Mesendoderm (in vitro differentiated cells): ENCODE data around the gene PPDPF.

ENCODE experiments used
- DNase-seq: peaks from one replicate; pipeline ENCODE4 v3.0.0; 2013
- H2AK5ac ChIP-seq: 2 replicates; pipeline ENCODE4 v1.6.1; 2013; ENCODE audit warnings: low read length, inconsistent platforms
- H2BK120ac ChIP-seq: 2 replicates; pipeline ENCODE4 v1.6.1; 2013; ENCODE audit warnings: low read depth, mild to moderate bottlenecking, low read length, moderate library complexity, mixed read lengths
- H2BK15ac ChIP-seq: replicated peaks from 2 replicates; pipeline ENCODE4 v1.6.1; 2013; ENCODE audit warnings: low read depth, mild to moderate bottlenecking, moderate library complexity
- H2BK5ac ChIP-seq: 2 replicates; pipeline ENCODE4 v1.6.1; 2013; ENCODE audit warnings: low read length, inconsistent platforms
- H3K18ac ChIP-seq: 2 replicates; pipeline ENCODE4 v1.6.1; 2013; ENCODE audit warnings: mild to moderate bottlenecking, low read length, mixed read lengths
- H3K23ac ChIP-seq: one replicate; pipeline ENCODE4 v1.6.1; 2013; ENCODE audit warnings: low read length
- H3K27ac ChIP-seq: 2 replicates; pipeline ENCODE4 v1.5.1; 2013; ENCODE audit warnings: low read depth, mild to moderate bottlenecking, inconsistent platforms, low read length, moderate library complexity
- H3K27me3 ChIP-seq: 2 replicates; pipeline ENCODE4 v1.6.1; 2013; ENCODE audit warnings: low read length, control low read depth, mild to moderate bottlenecking, inconsistent platforms; ENCODE audit not compliant: insufficient read depth, poor library complexity
- H3K36me3 ChIP-seq: 2 replicates; pipeline ENCODE4 v1.6.1; 2013; ENCODE audit warnings: low read length, inconsistent platforms; ENCODE audit not compliant: control insufficient read depth, insufficient read depth
- H3K4ac ChIP-seq: one replicate; pipeline ENCODE4 v1.6.1; 2013; ENCODE audit warnings: low read depth, mild to moderate bottlenecking, low read length, moderate library complexity
- H3K4me1 ChIP-seq: 2 replicates; pipeline ENCODE4 v1.6.1; 2013; ENCODE audit warnings: low read depth, low read length, inconsistent platforms; ENCODE audit not compliant: control insufficient read depth
- H3K4me2 ChIP-seq: 2 replicates; pipeline ENCODE4 v1.6.1; 2013; ENCODE audit warnings: low read length
- H3K4me3 ChIP-seq: 2 replicates; pipeline ENCODE4 v1.5.1; 2013; ENCODE audit warnings: mild to moderate bottlenecking, low read length
- H3K56ac ChIP-seq: one replicate; pipeline ENCODE4 v1.6.1; 2013; ENCODE audit warnings: low read length
- H3K79me1 ChIP-seq: 2 replicates; pipeline ENCODE4 v1.6.1; 2013; ENCODE audit warnings: low read length, inconsistent platforms
- H3K79me2 ChIP-seq: 2 replicates; pipeline ENCODE4 v1.6.1; 2013; ENCODE audit warnings: mild to moderate bottlenecking, low read length; ENCODE audit not compliant: control insufficient read depth, insufficient read depth
- H3K9ac ChIP-seq: 2 replicates; pipeline ENCODE4 v1.6.1; 2013; ENCODE audit warnings: low read length, inconsistent platforms
- H4K5ac ChIP-seq: one replicate; pipeline ENCODE4 v1.6.1; 2013; ENCODE audit warnings: low read length
- H4K8ac ChIP-seq: one replicate; pipeline ENCODE4 v1.6.1; 2013; ENCODE audit warnings: low read depth, mild to moderate bottlenecking, control low read depth, low read length, moderate library complexity
- WGBS: extraction: QIAGEN DNeasy Blood & Tissue Kit; methylation state at CpG from one replicate; pipeline ENCODE4 v1.1.7; 2013; ENCODE audit warnings: low lambda C conversion rate, missing lambda C conversion rate; ENCODE audit not compliant: insufficient coverage; ENCODE audit errors: extremely low coverage; 5-methylcytosine and 5-hydroxymethylcytosine counted together

PPDPF gene

DNA sequence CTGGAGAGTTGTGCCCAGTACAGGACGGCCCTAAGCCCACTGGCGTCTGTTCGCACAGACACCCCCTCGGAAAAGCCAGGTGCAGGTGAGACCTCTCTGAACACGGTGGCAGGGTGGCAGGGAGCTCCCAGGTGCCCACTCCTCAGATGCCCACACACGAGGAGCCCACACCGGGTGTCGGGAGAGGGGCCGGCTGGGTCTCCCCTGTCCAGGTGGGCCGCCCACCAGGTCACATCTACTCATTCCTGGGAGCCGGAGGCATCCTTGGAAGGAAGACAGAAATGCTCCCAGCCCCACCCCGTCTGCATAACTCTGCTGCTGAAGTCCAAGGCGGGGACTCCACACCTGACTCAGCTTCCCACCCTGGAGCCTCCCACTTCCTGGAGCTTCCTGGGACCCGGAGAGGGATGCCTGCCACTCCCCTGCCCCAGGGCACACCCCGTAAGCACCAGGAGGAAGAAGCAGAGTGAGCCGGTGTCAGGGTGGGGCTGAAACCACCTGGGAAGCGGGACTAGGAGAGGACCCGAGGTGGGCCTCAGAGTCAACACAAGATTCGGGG, 24.5 kb downstream of the PPDPF start:
- Histone ChIP-seq H2AK5ac (no peak overlapping the region), H4K5ac (no peak overlapping the region), H3K4me2 (no peak overlapping the region), H3K4me1 (no peaks in the 10 kb centered on the region), H3K18ac (no peak overlapping the region), H3K56ac (no peak overlapping the region), H3K4ac (no peak overlapping the region), H2BK5ac (no peak overlapping the region), H3K27me3 (no peaks in the 10 kb centered on the region), H3K9ac (no peak overlapping the region), H2BK120ac (no peak overlapping the region), H2BK15ac (no peak overlapping the region), H3K4me3 (no peak overlapping the region), H3K79me1 (no peaks in the 10 kb centered on the region), H3K23ac (no peak overlapping the region), H3K79me2 (no peaks in the 10 kb centered on the region), H3K36me3 (no peaks in the 10 kb centered on the region), H3K27ac (no peak overlapping the region), H4K8ac (no peak overlapping the region)
- WGBS: no CpG with 5 or more reads among the region's 19 CpGs
- no peak for DNase-seq

DNA sequence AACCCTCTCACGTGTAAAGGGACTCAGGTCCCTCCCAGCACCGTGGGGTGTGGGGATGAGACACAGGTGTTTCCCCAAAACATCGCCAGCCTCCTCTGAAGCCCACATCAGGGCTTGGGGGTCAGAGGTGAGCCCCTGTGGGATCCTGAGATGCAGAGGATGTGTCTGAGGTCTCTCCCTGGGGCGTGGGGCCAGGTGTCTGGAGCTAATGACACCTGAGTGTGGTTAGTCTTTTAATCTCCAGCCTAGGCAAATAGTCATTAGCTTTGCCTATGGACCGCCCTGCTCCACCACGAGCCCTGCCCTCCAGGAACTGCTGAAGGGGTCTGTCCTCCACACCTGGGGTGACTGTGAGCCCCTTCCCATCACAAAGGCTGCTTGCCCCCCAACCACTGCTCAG, 25.2 kb downstream of the PPDPF start:
- H2BK120ac ChIP-seq: no peak overlapping the region
- no peak overlapping the region for H3K27ac ChIP-seq
- H3K79me2 ChIP-seq: no peaks in the 10 kb centered on the region
- no peaks in the 10 kb centered on the region for H3K79me1 ChIP-seq
- H3K56ac ChIP-seq: no peak overlapping the region
- DNase-seq: no peak
- no peaks in the 10 kb centered on the region for H3K36me3 ChIP-seq
- no CpG with 5 or more reads among the region's 6 CpGs for WGBS
- no peak overlapping the region for H3K18ac ChIP-seq
- H2BK5ac ChIP-seq: no peak overlapping the region
- H3K4me1 ChIP-seq: no peaks in the 10 kb centered on the region
- H3K27me3 ChIP-seq: no peaks in the 10 kb centered on the region
- no peak overlapping the region for H2AK5ac ChIP-seq
- H2BK15ac ChIP-seq: no peak overlapping the region
- no peak overlapping the region for H3K4ac ChIP-seq
- H3K23ac ChIP-seq: no peak overlapping the region
- no peak overlapping the region for H4K8ac ChIP-seq
- H4K5ac ChIP-seq: no peak overlapping the region
- H3K4me2 ChIP-seq: no peak overlapping the region
- no peak overlapping the region for H3K4me3 ChIP-seq
- H3K9ac ChIP-seq: no peak overlapping the region

DNA sequence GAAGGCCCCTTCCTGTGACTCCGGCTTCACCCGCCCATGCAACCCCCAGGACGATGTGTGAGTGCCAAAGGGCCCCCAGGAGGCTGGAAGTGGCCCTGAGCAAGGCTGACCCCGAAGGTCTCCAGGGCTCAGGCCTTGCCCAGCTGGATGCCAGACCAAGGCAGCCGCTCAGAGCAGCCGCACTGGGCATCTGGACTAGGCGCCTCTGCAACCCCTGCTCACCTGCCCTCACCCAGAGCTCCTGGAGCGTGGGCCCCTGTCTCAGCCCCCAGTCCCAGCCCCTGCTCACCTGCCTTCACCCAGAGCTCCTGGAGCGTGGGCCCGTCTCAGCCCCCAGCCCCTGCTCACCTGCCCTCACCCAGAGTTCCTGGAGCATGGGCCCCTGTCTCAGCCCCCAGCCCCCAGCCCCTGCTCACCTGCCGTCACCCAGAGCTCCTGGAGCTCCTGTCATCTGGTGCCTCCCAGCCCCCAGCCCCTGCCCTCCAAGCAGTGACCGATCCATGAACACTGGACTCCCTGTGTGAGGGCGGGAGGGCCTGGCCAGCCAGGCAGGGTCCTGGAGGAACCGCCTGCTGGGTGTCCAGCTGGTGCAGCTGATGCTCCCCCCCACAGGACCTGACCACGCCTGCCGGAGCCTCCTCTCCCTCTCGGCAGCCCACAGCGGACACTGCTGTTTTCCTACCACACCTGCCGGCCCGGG, 25.8 kb downstream of the PPDPF start:
- H3K79me2 ChIP-seq: no peaks in the 10 kb centered on the region
- H2BK15ac ChIP-seq: no peak overlapping the region
- H3K18ac ChIP-seq: no peak overlapping the region
- no peak overlapping the region for H3K56ac ChIP-seq
- H3K27me3 ChIP-seq: no peaks in the 10 kb centered on the region
- H3K4ac ChIP-seq: no peak overlapping the region
- H3K79me1 ChIP-seq: no peaks in the 10 kb centered on the region
- H3K27ac ChIP-seq: no peak overlapping the region
- no peak overlapping the region for H3K9ac ChIP-seq
- no peaks in the 10 kb centered on the region for H3K4me1 ChIP-seq
- H2AK5ac ChIP-seq: no peak overlapping the region
- H4K5ac ChIP-seq: no peak overlapping the region
- H2BK5ac ChIP-seq: no peak overlapping the region
- H3K36me3 ChIP-seq: no peaks in the 10 kb centered on the region
- no peak overlapping the region for H3K23ac ChIP-seq
- no peak overlapping the region for H4K8ac ChIP-seq
- no peak overlapping the region for H3K4me2 ChIP-seq
- DNase-seq: no peak
- no peak overlapping the region for H2BK120ac ChIP-seq
- no CpG with 5 or more reads among the region's 20 CpGs for WGBS
- no peak overlapping the region for H3K4me3 ChIP-seq

DNA sequence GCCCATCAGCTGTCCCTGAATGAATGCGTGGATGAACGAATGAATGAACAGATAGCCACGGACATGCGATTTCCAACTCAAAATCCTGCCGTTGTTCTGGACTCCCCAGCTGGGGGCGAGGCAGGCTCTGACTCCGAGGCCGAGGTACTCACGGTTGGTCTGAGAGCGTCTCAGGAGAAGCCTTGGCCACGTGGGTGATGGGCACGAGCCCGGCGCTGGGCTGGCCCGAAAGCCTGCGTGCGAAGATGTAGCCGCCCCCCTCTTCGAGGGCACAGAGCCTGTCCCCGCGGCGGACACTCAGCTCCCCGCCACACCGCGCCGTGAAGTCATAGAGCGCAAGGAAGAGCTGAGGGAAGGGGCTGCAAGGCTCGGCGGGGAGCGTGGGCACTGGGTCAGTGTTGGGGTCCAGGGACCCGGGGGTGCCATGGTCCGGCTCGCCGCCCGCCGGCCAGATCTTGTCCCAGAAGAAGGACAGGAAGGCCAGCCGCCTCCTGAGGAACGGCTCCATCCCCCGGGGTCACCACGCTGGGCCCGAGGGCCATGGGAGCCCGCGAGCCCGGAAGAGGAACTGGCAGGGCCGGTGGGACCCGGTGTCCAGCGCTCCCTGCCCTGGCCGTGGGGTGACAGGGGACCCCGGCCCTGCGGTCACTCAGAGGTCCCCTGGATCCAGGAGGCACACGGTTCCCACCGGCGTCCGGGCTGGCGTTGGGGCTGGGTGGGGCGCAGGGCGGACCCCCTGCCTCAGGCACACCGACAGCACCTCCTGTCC, 26.6 kb downstream of the PPDPF start:
- H3K4me1 ChIP-seq: no peaks in the 10 kb centered on the region
- no peak overlapping the region for H3K4me2 ChIP-seq
- no peak overlapping the region for H2BK120ac ChIP-seq
- H3K23ac ChIP-seq: no peak overlapping the region
- H2BK5ac ChIP-seq: no peak overlapping the region
- H2BK15ac ChIP-seq: no peak overlapping the region
- no peaks in the 10 kb centered on the region for H3K27me3 ChIP-seq
- no peak overlapping the region for H4K5ac ChIP-seq
- WGBS: no CpG with 5 or more reads among the region's 58 CpGs
- peak overlapping the region; percentile 74 for H3K56ac ChIP-seq
- no peak for DNase-seq
- H3K4me3 ChIP-seq: no peak overlapping the region
- no peak overlapping the region for H3K27ac ChIP-seq
- no peak overlapping the region for H2AK5ac ChIP-seq
- no peak overlapping the region for H3K18ac ChIP-seq
- H3K9ac ChIP-seq: no peak overlapping the region
- no peaks in the 10 kb centered on the region for H3K79me1 ChIP-seq
- H3K4ac ChIP-seq: no peak overlapping the region
- no peaks in the 10 kb centered on the region for H3K79me2 ChIP-seq
- H4K8ac ChIP-seq: no peak overlapping the region
- no peaks in the 10 kb centered on the region for H3K36me3 ChIP-seq

DNA sequence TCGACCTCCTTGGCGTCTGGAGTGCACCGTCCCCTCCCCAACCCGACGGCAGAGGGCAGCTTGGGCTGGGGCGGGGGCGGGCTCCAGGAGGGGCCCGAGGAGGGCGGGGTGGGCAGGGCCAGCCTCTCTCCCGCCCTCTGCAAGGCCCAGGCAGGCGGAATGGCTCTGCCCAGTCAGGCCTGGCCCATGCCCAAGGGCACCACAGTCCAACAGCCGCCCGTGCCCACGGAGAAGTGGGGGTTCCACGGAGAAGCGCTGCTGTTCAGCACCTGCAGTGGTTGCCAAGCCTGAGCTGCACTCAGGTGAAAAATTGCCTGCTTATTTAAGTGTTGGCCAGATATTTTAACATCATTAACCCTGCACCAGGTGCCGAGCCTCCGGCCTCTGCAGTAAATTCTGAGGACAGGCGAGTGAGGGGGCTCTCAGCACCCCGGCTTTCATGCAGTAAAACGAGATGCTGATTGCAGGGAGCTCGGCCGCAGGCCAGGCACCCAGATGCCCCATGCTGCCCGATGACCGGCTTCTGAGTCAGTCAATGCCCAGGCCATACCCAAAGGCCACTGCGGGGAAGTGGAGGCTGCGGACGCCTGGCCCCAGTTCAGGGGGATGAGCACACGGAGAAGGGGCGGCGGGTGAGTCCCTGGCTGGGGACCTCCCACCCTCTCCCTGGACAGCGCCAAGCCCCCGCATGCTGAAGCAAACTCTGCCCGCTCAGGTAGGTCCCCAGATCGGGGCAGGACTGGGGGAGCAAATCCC, 27.3 kb downstream of the PPDPF start, which contains the start of gene SRMS:
TSS of gene SRMS (minus strand) at position 25 of the 756 bp plus-strand sequence. CDS start 286 bp downstream, outside the sequence.
- H2BK120ac ChIP-seq: no peak within 1 kb of the TSS
- no peaks in the 10 kb centered on the region for H3K79me1 ChIP-seq
- H3K56ac ChIP-seq: peak within 1 kb of the TSS; percentile 74
- H3K4me3 ChIP-seq: no peak within 1 kb of the TSS
- H3K79me2 ChIP-seq: no peaks in the 10 kb centered on the region
- H3K27ac ChIP-seq: no peak within 1 kb of the TSS
- WGBS: no CpG with 5 or more reads among the region's 35 CpGs
- no peak within 1 kb of the TSS for H3K9ac ChIP-seq
- no peak within 1 kb of the TSS for H2BK15ac ChIP-seq
- peak; percentile 39 for DNase-seq
- no peak within 1 kb of the TSS for H3K18ac ChIP-seq
- peaks cover under 1% of the 10 kb centered on the region for H3K4me1 ChIP-seq
- H3K4me2 ChIP-seq: no peak within 1 kb of the TSS
- no peak within 1 kb of the TSS for H2AK5ac ChIP-seq
- no peaks in the 10 kb centered on the region for H3K36me3 ChIP-seq
- no peak within 1 kb of the TSS for H4K8ac ChIP-seq
- no peak within 1 kb of the TSS for H3K23ac ChIP-seq
- H2BK5ac ChIP-seq: no peak within 1 kb of the TSS
- H3K4ac ChIP-seq: no peak within 1 kb of the TSS
- H3K27me3 ChIP-seq: no peaks in the 10 kb centered on the region
- H4K5ac ChIP-seq: no peak within 1 kb of the TSS
